Prostate gland (tissue), 2 donors: ENCODE data around the gene PLEKHF1.

ENCODE experiments used
- POLR2A ChIP-seq: fragments of 450-650 bp; IDR thresholded peaks from one replicate; pipeline ENCODE4 v1.6.1; 2016; ENCODE audit warnings: antibody characterized with exemption, mild to moderate bottlenecking
- POLR2AphosphoS5 ChIP-seq: sonication (generic); formaldehyde crosslinking; IDR thresholded peaks from one replicate; pipeline ENCODE4 v1.6.1; 2017; ENCODE audit warnings: antibody characterized with exemption
- TF ChIP-seq, protein P1 (sequence below), 4 experiments: fragments of 200-600 bp in 2 of 4; fragments of 450-650 bp in 2 of 4; sonication (generic) in 2 of 4; IDR thresholded peaks; 1 replicate in 3 of 4; 2 replicates in 1 of 4; pipeline ENCODE4 v1.5.1; 2016 to 2019; ENCODE audit warnings: antibody characterized with exemption in 4 of 4, mild to moderate bottlenecking in 2 of 4, moderate library complexity in 2 of 4

DNA sequence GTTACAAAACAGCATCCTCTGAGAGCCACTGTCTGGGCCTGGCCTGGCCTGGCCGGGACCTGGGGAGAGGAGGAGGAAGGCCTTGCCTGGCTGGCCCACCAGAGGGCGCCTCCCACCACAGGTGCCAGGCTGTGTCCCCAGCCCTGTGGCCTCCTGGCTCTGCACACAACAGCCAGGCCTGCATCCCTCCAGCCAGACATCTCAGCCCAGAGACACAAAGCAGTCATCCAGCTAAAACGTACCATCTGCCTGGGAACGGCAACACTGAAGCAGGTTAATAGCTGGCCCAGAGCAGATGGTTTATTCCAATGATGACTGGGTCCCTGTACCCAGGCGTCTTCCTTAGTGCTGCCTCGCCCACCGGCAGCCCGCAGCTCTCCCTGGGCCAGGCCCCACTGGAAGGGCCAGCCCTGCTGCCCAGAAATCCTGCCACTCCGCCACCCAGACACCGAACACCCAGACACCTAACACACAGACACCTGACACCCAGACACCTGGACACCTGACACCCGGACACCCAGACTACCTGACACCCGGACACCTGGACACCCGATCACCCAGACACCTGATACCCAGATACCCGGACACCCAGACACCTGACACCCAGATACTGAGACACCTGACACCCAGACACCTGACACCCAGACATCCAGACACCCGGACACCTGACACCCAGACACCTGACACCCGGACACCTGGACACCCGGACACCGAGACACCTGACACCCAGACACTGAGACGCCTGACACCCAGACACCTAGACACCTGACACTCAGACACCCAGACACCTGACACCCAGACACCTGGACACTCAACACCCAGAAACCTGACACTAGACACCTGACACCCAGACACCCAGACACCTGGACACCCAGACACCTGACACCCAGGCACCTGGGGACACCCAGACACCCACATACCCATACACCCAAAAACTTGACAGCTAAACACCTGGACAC is 29.7 kb downstream of the PLEKHF1 start:
- TF ChIP-seq, protein P1, sequence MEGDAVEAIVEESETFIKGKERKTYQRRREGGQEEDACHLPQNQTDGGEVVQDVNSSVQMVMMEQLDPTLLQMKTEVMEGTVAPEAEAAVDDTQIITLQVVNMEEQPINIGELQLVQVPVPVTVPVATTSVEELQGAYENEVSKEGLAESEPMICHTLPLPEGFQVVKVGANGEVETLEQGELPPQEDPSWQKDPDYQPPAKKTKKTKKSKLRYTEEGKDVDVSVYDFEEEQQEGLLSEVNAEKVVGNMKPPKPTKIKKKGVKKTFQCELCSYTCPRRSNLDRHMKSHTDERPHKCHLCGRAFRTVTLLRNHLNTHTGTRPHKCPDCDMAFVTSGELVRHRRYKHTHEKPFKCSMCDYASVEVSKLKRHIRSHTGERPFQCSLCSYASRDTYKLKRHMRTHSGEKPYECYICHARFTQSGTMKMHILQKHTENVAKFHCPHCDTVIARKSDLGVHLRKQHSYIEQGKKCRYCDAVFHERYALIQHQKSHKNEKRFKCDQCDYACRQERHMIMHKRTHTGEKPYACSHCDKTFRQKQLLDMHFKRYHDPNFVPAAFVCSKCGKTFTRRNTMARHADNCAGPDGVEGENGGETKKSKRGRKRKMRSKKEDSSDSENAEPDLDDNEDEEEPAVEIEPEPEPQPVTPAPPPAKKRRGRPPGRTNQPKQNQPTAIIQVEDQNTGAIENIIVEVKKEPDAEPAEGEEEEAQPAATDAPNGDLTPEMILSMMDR (IDR thresholded peaks at IDR 0.05): peak; percentile 57 to 84 (median 76)
- TF ChIP-seq POLR2A (no peak), POLR2AphosphoS5 (peak; percentile 21)
